GM06990 (cell line): ENCODE results near the gene MNT.

Experiments
- DNase-seq: peaks from one replicate; pipeline ENCODE4 v3.0.0-alpha.2; 2011; ENCODE audit not compliant: insufficient read length; ENCODE audit errors: extremely low read depth
- H3K27me3 ChIP-seq: replicated peaks from 2 replicates; pipeline ENCODE4 v1.6.0; 2011; ENCODE audit warnings: low read length; ENCODE audit not compliant: control insufficient read depth, insufficient read depth
- H3K36me3 ChIP-seq: 2 replicates; pipeline ENCODE4 v1.5.1; 2011; ENCODE audit warnings: low read length; ENCODE audit not compliant: control insufficient read depth, insufficient read depth
- H3K4me3 ChIP-seq: replicated peaks from 2 replicates; pipeline ENCODE4 v1.5.1; 2011; ENCODE audit warnings: low read depth, mild to moderate bottlenecking, control low read depth, low read length
- CTCF ChIP-seq: IDR thresholded peaks from 2 replicates; pipeline ENCODE4 v1.5.1; 2011; ENCODE audit warnings: low read length, control low read depth, mild to moderate bottlenecking, inconsistent platforms; ENCODE audit not compliant: insufficient read depth, poor library complexity, severe bottlenecking

Gene MNT

GRCh38 chr17:2354311-2354710, 46.5 kb downstream of the MNT start:
- no peak overlapping the region for H3K4me3 ChIP-seq
- H3K36me3 ChIP-seq = no peaks in the 10 kb centered on the region; the same call in 1 of the 2 replicates
- no peaks in the 10 kb centered on the region for H3K27me3 ChIP-seq
- no peak for TF ChIP-seq CTCF
- no peak for DNase-seq

GRCh38 chr17:2351269-2351668, 49.6 kb downstream of the MNT start:
- no peak for TF ChIP-seq CTCF
- DNase-seq = no peak
- no peaks in the 10 kb centered on the region for H3K36me3 ChIP-seq
- no peaks in the 10 kb centered on the region for H3K27me3 ChIP-seq
- H3K4me3 ChIP-seq = no peak overlapping the region

- no peak for DNase-seq
- Histone ChIP-seq H3K36me3 (peaks cover 1% of the 10 kb centered on the region; the same call in 1 of the 2 replicates), H3K4me3 (no peak overlapping the region), H3K27me3 (no peaks in the 10 kb centered on the region)
- no peak for TF ChIP-seq CTCF
Measured at GRCh38 chr17:2347805-2348685, 52.8 kb downstream of the MNT start.

GRCh38 chr17:2346475-2346874, 54.4 kb downstream of the MNT start:
- no peaks in the 10 kb centered on the region for H3K27me3 ChIP-seq
- H3K4me3 ChIP-seq = no peak overlapping the region
- no peak for DNase-seq
- TF ChIP-seq CTCF = no peak
- peaks cover 1% of the 10 kb centered on the region; the same call in 1 of the 2 replicates for H3K36me3 ChIP-seq

- TF ChIP-seq CTCF = no peak
- H3K36me3 ChIP-seq = peaks cover 1% of the 10 kb centered on the region
- H3K4me3 ChIP-seq = no peak overlapping the region
- DNase-seq = no peak
- H3K27me3 ChIP-seq = no peaks in the 10 kb centered on the region
Measured at GRCh38 chr17:2344528-2344927, 56.3 kb downstream of the MNT start.
